RWPE2 (cell line): ENCODE results near the gene PPFIA2.
A peak's percentile ranks its signal among the peaks of the same experiment; 100 is the strongest.

Source experiments
- ATAC-seq: fragments of 200-7000 bp; cut with Tn5 transposase; 3 replicates; pipeline ENCODE4 v1.9.1; 2021; ENCODE audit warnings: low read depth
- DNase-seq: peaks from one replicate; pipeline ENCODE4 v3.0.0-alpha.2; 2020; ENCODE audit warnings: low spot score
- H3K27ac ChIP-seq: fragments of 450-650 bp; 2 replicates; pipeline ENCODE4 v1.5.1; 2017; ENCODE audit warnings: mild to moderate bottlenecking; ENCODE audit not compliant: poor library complexity, severe bottlenecking
- H3K27me3 ChIP-seq: fragments of 250-450 bp; sonication (Bioruptor Pico); 2 replicates; pipeline ENCODE4 v1.5.1; 2021; ENCODE audit warnings: mild to moderate bottlenecking, moderate library complexity; ENCODE audit not compliant: insufficient read depth, poor library complexity, severe bottlenecking
- H3K36me3 ChIP-seq: fragments of 250-450 bp; sonication (Bioruptor Pico); 2 replicates; pipeline ENCODE4 v1.5.1; 2020; ENCODE audit warnings: low read depth, mild to moderate bottlenecking, moderate library complexity
- H3K4me1 ChIP-seq: fragments of 250-450 bp; sonication (Bioruptor Pico); 2 replicates; pipeline ENCODE4 v1.5.1; 2021; ENCODE audit warnings: mild to moderate bottlenecking, moderate library complexity; ENCODE audit not compliant: insufficient read depth, poor library complexity, severe bottlenecking
- H3K4me3 ChIP-seq: fragments of 250-450 bp; sonication (Bioruptor Pico); 2 replicates; pipeline ENCODE4 v1.5.1; 2021; ENCODE audit warnings: mild to moderate bottlenecking, moderate library complexity; ENCODE audit not compliant: severe bottlenecking
- H3K9me3 ChIP-seq: fragments of 250-450 bp; sonication (Bioruptor Pico); 2 replicates; pipeline ENCODE4 v1.5.1; 2021; ENCODE audit warnings: mild to moderate bottlenecking, moderate library complexity; ENCODE audit not compliant: severe bottlenecking
- TF ChIP-seq, protein P1 (sequence below): fragments of 450-650 bp; IDR thresholded peaks from one replicate; pipeline ENCODE4 v1.5.1; 2017; ENCODE audit warnings: mild to moderate bottlenecking, moderate library complexity; ENCODE audit not compliant: poor library complexity, severe bottlenecking

PPFIA2 gene

GRCh38 chr12:81718616-81719015 lies 40.5 kb downstream of the PPFIA2 start:
- Histone ChIP-seq H3K36me3 (no peaks in the 10 kb centered on the region), H3K9me3 (no peaks in the 10 kb centered on the region), H3K27ac (no peak overlapping the region), H3K4me3 (no peak overlapping the region), H3K4me1 (no peaks in the 10 kb centered on the region), H3K27me3 (no peaks in the 10 kb centered on the region)
- ATAC-seq, result no peak
- DNase-seq, result no peak
- TF ChIP-seq, protein P1, sequence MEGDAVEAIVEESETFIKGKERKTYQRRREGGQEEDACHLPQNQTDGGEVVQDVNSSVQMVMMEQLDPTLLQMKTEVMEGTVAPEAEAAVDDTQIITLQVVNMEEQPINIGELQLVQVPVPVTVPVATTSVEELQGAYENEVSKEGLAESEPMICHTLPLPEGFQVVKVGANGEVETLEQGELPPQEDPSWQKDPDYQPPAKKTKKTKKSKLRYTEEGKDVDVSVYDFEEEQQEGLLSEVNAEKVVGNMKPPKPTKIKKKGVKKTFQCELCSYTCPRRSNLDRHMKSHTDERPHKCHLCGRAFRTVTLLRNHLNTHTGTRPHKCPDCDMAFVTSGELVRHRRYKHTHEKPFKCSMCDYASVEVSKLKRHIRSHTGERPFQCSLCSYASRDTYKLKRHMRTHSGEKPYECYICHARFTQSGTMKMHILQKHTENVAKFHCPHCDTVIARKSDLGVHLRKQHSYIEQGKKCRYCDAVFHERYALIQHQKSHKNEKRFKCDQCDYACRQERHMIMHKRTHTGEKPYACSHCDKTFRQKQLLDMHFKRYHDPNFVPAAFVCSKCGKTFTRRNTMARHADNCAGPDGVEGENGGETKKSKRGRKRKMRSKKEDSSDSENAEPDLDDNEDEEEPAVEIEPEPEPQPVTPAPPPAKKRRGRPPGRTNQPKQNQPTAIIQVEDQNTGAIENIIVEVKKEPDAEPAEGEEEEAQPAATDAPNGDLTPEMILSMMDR, result no peak

- DNase-seq (no peak), ATAC-seq (no peak)
- Histone ChIP-seq H3K27ac (no peak overlapping the region), H3K27me3 (no peaks in the 10 kb centered on the region), H3K36me3 (no peaks in the 10 kb centered on the region), H3K4me3 (no peak overlapping the region), H3K4me1 (no peaks in the 10 kb centered on the region), H3K9me3 (no peaks in the 10 kb centered on the region)
- TF ChIP-seq, protein P1, result no peak
These were observed 46.6 kb downstream of the PPFIA2 start for GRCh38 chr12:81712536-81712935.

DNA sequence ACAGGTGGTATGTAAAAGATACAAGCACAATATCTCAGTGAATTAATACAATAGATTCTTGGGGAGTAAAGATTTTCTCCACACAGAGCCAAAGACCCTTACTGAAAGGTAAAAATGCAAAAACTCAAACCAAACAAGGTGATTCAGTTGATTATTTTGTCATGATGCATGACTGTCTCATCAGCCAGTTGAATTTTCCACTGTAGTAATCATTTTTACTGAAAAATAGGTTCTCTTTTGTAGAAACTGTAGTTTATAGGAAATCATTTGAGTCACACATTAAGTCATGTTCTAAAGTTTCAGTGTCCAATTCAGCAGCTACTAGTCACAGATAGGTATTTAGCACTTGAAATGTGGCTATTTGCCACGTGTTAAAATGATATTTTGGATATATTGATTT lies 53.6 kb downstream of the PPFIA2 start:
- TF ChIP-seq, protein P1, result no peak
- Histone ChIP-seq H3K4me1 (no peaks in the 10 kb centered on the region), H3K36me3 (no peaks in the 10 kb centered on the region), H3K27ac (peak overlapping the region; percentile 51), H3K4me3 (no peak overlapping the region), H3K27me3 (no peaks in the 10 kb centered on the region), H3K9me3 (no peaks in the 10 kb centered on the region)
- no peak for DNase-seq
- ATAC-seq, result peak; percentile 62

- peak overlapping the region; percentile 35 for H3K27ac ChIP-seq
- H3K4me3 ChIP-seq, result no peak overlapping the region
- no peaks in the 10 kb centered on the region for H3K27me3 ChIP-seq
- no peaks in the 10 kb centered on the region for H3K36me3 ChIP-seq
- no peak for DNase-seq
- TF ChIP-seq, protein P1, result no peak
- H3K4me1 ChIP-seq, result peaks cover 14% of the 10 kb centered on the region
- peak; percentile 92 for ATAC-seq
- no peaks in the 10 kb centered on the region for H3K9me3 ChIP-seq
These were observed 59.6 kb downstream of the PPFIA2 start for GRCh38 chr12:81699551-81699950.

DNA sequence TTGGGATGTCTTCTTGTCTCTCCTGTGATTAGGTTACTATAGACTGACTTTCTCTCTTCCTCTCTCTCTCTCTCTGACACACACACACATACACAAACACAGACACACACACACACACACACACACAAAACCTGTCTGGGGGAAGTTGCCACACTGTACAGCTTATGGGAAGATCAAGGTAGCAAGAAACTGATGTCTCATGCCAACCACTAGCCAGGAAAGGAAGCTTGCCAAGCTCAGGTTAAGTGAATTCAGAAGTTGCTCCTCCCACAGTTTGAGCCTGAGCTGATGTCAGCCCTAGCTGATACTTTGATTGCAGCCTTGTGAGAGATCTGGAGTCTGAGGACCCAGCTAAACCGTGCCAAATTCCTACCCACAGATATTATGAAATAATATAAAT lies 67.1 kb downstream of the PPFIA2 start:
- Histone ChIP-seq H3K27ac (peak overlapping the region; percentile 23), H3K9me3 (no peaks in the 10 kb centered on the region), H3K4me1 (peaks cover 11% of the 10 kb centered on the region), H3K36me3 (no peaks in the 10 kb centered on the region), H3K27me3 (no peaks in the 10 kb centered on the region), H3K4me3 (no peak overlapping the region)
- no peak for DNase-seq
- TF ChIP-seq, protein P1, result no peak
- ATAC-seq, result peak; percentile 81
